IgD-negative memory B cell (primary cell): ENCODE measurements around the gene AGAP1. TPM values are rescaled to one million over a fixed set of nuclear protein-coding genes. Genes with fewer than 3 reads are reported as not detected.

Experiments
- H3K27ac Mint-ChIP-seq, 3 donors: one replicate each; pipeline ENCODE4 v1.8.0; 2020 to 2022; ENCODE audit warnings: mild to moderate bottlenecking in 3 of 3, mixed read lengths in 3 of 3, moderate library complexity in 1 of 3
- H3K27me3 Mint-ChIP-seq: one replicate; pipeline ENCODE4 v1.8.0; 2021; ENCODE audit warnings: mixed read lengths
- H3K36me3 Mint-ChIP-seq: one replicate; pipeline ENCODE4 v1.8.0; 2020; ENCODE audit warnings: mild to moderate bottlenecking, mixed read lengths
- H3K4me1 Mint-ChIP-seq, 3 donors: one replicate each; pipeline ENCODE4 v1.8.0; 2020 to 2022; ENCODE audit warnings: mixed read lengths in 3 of 3, mild to moderate bottlenecking in 1 of 3
- H3K4me3 Mint-ChIP-seq, 4 donors: one replicate each; pipeline ENCODE4 v1.8.0; 2020 to 2022; ENCODE audit warnings: mild to moderate bottlenecking in 4 of 4, mixed read lengths in 4 of 4, moderate library complexity in 3 of 4
- H3K9me3 Mint-ChIP-seq, 3 donors: one replicate each; pipeline ENCODE4 v1.8.0; 2020 to 2021; ENCODE audit warnings: mixed read lengths in 3 of 3, mild to moderate bottlenecking in 1 of 3
- polyA plus RNA-seq: library from polyadenylated mRNA; unstranded; fragments of 300-500 nt; fragmentation: Illumina TruSeq; gene quantifications from one replicate; pipeline ENCODE4 v1.2.3, GENCODE V29; 2021

AGAP1 gene
- polyA plus RNA-seq, 1 donor from 2014 or later: not detected

- Mint-ChIP-seq H3K4me3 (no peak overlapping the region), H3K4me1 (no peaks in the 10 kb centered on the region), H3K36me3 (no peaks in the 10 kb centered on the region), H3K27ac (no peak overlapping the region), H3K9me3 (peaks cover 0 to 6% (median 0%) of the 10 kb centered on the region in 3 donors), H3K27me3 (no peaks in the 10 kb centered on the region)
Measured at GRCh38 chr2:235580426-235581157, 86.7 kb downstream of the AGAP1 start.

DNA sequence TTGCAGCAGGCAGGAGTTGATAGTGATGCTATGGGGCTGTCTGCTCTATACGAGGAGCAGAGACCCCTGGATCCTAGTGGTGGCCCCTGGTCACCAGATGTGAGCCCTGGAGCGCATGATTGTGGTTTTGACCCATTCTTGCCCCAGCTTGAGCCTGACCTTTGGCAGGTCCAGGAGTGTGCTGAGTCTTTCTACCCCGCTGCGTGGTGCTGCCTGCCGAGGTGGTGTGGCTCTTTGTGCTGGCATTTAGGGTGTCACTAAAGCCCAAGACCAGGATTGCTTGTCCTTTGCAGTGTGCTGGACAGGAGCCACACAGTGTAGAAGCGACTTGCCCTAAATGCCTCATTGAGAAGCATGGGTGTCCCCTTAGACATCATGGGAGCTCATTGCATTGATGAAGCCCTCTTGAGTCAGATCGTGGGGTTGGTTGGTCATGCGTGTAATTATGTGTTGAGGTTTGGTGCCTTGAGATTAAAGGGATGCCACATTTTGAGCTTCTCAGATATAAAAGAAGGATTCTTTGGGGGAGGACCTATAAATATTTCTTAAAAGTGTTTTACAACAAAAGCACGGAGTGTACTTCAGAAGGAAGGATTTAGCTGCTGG is 88.3 kb downstream of the AGAP1 start:
- no peaks in the 10 kb centered on the region for H3K4me1 Mint-ChIP-seq
- no peak overlapping the region for H3K27ac Mint-ChIP-seq
- no peaks in the 10 kb centered on the region for H3K27me3 Mint-ChIP-seq
- no peak overlapping the region for H3K4me3 Mint-ChIP-seq
- peaks cover 0 to 6% (median 0%) of the 10 kb centered on the region in 3 donors for H3K9me3 Mint-ChIP-seq
- peaks cover 2% of the 10 kb centered on the region for H3K36me3 Mint-ChIP-seq

DNA sequence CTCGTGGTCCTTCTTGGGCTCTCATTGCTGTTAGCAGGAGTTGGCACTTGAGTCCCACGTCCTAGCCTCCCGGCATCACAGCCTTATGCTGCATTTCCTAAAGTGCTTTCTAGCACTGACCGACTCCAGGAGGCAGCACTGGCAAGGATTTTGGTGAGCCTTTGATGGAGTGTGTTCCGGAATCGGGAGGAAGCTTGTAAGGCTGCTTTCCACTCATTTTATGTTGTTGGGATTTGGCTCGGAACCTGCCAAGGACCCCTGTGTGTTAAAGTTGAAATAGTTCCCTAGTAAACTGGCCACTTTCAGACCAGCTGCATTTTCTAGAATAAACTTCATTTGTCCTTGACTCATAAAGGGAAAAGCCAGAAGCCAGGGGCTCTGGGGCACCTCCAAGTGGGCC is 88.9 kb downstream of the AGAP1 start:
- Mint-ChIP-seq H3K4me1 (no peaks in the 10 kb centered on the region), H3K4me3 (no peak overlapping the region), H3K27ac (no peak overlapping the region), H3K9me3 (peaks cover 0 to 6% (median 0%) of the 10 kb centered on the region in 3 donors), H3K36me3 (peaks cover 2% of the 10 kb centered on the region), H3K27me3 (no peaks in the 10 kb centered on the region)

- Mint-ChIP-seq H3K36me3 (peaks cover 2% of the 10 kb centered on the region), H3K27ac (no peak overlapping the region), H3K4me1 (no peaks in the 10 kb centered on the region), H3K27me3 (no peaks in the 10 kb centered on the region), H3K4me3 (no peak overlapping the region), H3K9me3 (peaks cover 0 to 4% (median 0%) of the 10 kb centered on the region in 3 donors)
Measured at GRCh38 chr2:235583144-235583543, 89.3 kb downstream of the AGAP1 start.

GRCh38 chr2:235583925-235584637 is 90.2 kb downstream of the AGAP1 start:
- H3K27me3 Mint-ChIP-seq: no peaks in the 10 kb centered on the region
- H3K4me1 Mint-ChIP-seq: no peaks in the 10 kb centered on the region
- H3K27ac Mint-ChIP-seq: no peak overlapping the region
- H3K36me3 Mint-ChIP-seq: peaks cover 2% of the 10 kb centered on the region
- H3K4me3 Mint-ChIP-seq: no peak overlapping the region
- H3K9me3 Mint-ChIP-seq: peaks cover 0 to 3% (median 0%) of the 10 kb centered on the region in 3 donors

- Mint-ChIP-seq H3K27me3 (no peaks in the 10 kb centered on the region), H3K36me3 (peaks cover 2% of the 10 kb centered on the region), H3K4me1 (no peaks in the 10 kb centered on the region), H3K9me3 (peaks cover 0 to 3% (median 0%) of the 10 kb centered on the region in 3 donors), H3K27ac (no peak overlapping the region), H3K4me3 (no peak overlapping the region)
Measured at GRCh38 chr2:235584638-235585007, 90.8 kb downstream of the AGAP1 start.

- H3K36me3 Mint-ChIP-seq: peaks cover 2% of the 10 kb centered on the region
- H3K27me3 Mint-ChIP-seq: peaks cover 2% of the 10 kb centered on the region
- H3K27ac Mint-ChIP-seq: no peak overlapping the region
- H3K4me3 Mint-ChIP-seq: no peak overlapping the region
- no peaks in the 10 kb centered on the region for H3K4me1 Mint-ChIP-seq
- H3K9me3 Mint-ChIP-seq: no peaks in the 10 kb centered on the region
Measured at GRCh38 chr2:235587202-235587601, 93.4 kb downstream of the AGAP1 start.

- Mint-ChIP-seq H3K4me3 (no peak overlapping the region), H3K36me3 (peaks cover 2% of the 10 kb centered on the region), H3K4me1 (no peaks in the 10 kb centered on the region), H3K27ac (no peak overlapping the region), H3K9me3 (peaks cover 0 to 2% (median 0%) of the 10 kb centered on the region in 3 donors), H3K27me3 (peaks cover 2% of the 10 kb centered on the region)
Measured at GRCh38 chr2:235588750-235589149, 94.9 kb downstream of the AGAP1 start.

DNA sequence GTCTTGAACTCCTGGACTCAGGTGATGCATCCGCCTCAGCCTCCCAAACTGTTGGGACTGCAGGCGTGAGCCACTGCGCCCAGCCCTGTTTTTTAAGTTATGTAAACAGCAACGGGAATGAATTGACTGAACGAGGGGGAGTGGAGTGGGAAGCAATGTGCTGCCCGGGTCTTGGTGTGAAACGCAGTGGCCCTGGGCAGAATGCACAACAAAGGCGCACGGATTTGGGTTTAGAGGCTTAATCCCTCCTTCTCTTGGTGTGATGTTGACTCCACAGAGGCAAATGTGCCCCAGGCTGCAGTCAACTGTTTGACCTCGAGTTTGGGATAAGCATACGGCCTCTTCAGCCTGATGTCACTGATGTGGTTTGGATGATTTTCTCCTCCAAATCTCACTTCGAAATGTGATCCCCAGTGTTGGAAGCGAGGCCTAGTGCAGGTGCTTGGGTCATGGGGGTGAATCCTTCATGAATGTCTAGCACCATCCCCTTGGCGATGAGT is 97.4 kb downstream of the AGAP1 start:
- no peak overlapping the region for H3K27ac Mint-ChIP-seq
- no peaks in the 10 kb centered on the region for H3K4me1 Mint-ChIP-seq
- H3K4me3 Mint-ChIP-seq: no peak overlapping the region
- peaks cover 0 to 2% (median 0%) of the 10 kb centered on the region in 3 donors for H3K9me3 Mint-ChIP-seq
- peaks cover 2% of the 10 kb centered on the region for H3K36me3 Mint-ChIP-seq
- peaks cover 2% of the 10 kb centered on the region for H3K27me3 Mint-ChIP-seq

DNA sequence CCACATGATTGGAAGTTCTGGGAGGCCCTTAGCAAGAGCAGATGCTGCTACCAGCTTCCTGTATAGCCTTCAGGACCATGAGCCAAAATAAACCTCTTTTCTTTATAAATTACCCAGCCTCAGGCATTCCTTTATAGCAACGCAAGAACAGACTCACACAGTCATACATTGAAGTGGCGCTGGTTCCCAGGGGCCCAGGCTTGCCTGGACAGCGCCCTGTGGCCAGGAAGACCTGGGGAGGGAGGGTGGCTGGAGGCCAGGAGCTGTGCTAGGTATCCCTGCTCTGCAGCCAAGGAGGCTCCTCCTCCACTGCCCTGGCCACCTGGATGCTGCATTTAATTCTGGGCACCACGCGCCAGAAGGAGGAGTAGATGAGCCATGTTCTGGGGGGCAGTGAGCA is 98.1 kb downstream of the AGAP1 start:
- H3K4me1 Mint-ChIP-seq: no peaks in the 10 kb centered on the region
- peaks cover 2% of the 10 kb centered on the region for H3K27me3 Mint-ChIP-seq
- no peak overlapping the region for H3K27ac Mint-ChIP-seq
- H3K36me3 Mint-ChIP-seq: peaks cover 2% of the 10 kb centered on the region
- no peak overlapping the region for H3K4me3 Mint-ChIP-seq
- peaks cover 0 to 2% (median 0%) of the 10 kb centered on the region in 3 donors for H3K9me3 Mint-ChIP-seq

- Mint-ChIP-seq H3K27ac (no peak overlapping the region), H3K9me3 (peaks cover 0 to 2% (median 0%) of the 10 kb centered on the region in 3 donors), H3K4me1 (no peaks in the 10 kb centered on the region), H3K27me3 (peaks cover 2% of the 10 kb centered on the region), H3K4me3 (peak overlapping the region in 1 of 4 donors; percentile 22), H3K36me3 (no peaks in the 10 kb centered on the region)
Measured at GRCh38 chr2:235592430-235592829, 98.6 kb downstream of the AGAP1 start.

DNA sequence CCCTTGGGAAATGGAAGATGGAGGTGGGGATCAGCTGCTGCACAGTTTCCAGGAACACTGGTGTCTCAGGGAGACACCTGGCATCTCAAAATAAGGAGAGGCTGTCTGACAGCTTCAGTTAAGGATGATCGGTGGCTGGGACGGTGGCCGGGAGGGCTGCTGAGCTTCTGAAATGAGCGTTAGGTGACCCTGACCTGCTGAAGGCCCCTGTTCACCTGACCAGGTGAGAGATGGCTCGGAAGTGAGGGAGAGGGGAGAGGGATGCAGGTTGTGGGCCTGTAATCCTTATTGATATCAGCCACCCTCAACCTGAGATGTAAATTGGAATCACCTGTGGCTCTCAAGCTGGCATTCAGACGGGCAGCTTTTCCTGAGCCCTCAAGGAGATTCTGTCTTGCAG is 99.0 kb downstream of the AGAP1 start:
- Mint-ChIP-seq H3K4me3 (no peak overlapping the region), H3K27ac (no peak overlapping the region)

GRCh38 chr2:235594041-235594440 is 100.2 kb downstream of the AGAP1 start:
- H3K27me3 Mint-ChIP-seq: peaks cover 2% of the 10 kb centered on the region
- H3K4me1 Mint-ChIP-seq: no peaks in the 10 kb centered on the region

More for the DNA sequence above, 99.0 kb downstream of the AGAP1 start:
- Mint-ChIP-seq H3K9me3 (peaks cover 0 to 2% (median 0%) of the 10 kb centered on the region in 3 donors), H3K36me3 (no peaks in the 10 kb centered on the region), H3K27me3 (peaks cover 2% of the 10 kb centered on the region), H3K4me1 (no peaks in the 10 kb centered on the region)

DNA sequence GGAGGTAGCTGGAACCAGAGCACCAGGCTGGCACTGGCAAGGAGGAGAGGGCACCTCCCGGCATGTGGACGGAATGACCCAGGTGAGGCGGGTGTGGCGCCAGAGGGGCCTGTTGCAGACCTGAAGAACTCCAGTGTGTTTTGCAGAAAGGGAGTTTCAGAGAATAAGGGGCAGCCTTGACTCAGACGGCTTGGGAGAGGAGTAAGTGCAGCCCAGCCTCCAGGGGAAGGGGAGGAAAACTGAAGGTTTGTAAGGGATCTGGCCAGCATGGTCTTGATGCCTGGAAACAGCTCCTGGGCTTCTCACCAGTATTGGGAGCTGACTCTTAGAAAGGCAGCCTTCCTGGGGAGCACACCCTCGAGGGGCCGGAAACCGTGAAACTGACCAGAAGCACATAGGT is 101.1 kb downstream of the AGAP1 start:
- peaks cover 0 to 2% (median 0%) of the 10 kb centered on the region in 3 donors for H3K9me3 Mint-ChIP-seq
- H3K27me3 Mint-ChIP-seq: peaks cover 2% of the 10 kb centered on the region
- no peaks in the 10 kb centered on the region for H3K4me1 Mint-ChIP-seq
- no peak overlapping the region for H3K27ac Mint-ChIP-seq
- no peaks in the 10 kb centered on the region for H3K36me3 Mint-ChIP-seq
- no peak overlapping the region for H3K4me3 Mint-ChIP-seq

More at GRCh38 chr2:235594041-235594440, 100.2 kb downstream of the AGAP1 start:
- H3K27ac Mint-ChIP-seq: no peak overlapping the region
- H3K36me3 Mint-ChIP-seq: no peaks in the 10 kb centered on the region
- no peak overlapping the region for H3K4me3 Mint-ChIP-seq
- peaks cover 0 to 2% (median 0%) of the 10 kb centered on the region in 3 donors for H3K9me3 Mint-ChIP-seq

DNA sequence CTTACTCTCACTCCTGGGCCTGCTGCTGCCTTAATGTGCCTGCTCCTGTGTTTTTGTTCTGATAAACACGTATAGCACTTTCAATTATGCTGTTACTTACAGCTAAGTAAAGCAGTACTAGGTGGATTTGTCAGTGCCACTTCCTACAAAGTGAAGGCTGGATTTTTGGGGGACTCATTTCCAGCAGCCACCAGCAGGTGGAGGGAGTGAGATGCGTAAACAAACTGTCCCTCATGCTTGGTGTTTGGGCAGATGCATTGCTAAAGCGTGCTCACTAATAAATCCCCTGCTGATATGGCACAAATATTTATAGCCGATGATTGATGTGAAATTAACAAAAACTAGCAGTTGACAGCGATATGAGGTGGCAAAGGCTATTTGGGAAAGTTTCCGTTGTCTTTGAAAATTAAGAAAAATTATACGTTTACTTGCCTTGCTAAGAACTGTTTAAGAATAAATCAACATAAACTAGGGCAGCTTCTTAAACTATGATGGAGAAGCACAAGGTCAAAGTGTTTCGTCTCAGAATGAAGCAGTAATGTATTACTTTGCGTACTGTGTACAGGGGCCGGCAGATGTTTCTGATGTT is 101.7 kb downstream of the AGAP1 start:
- Mint-ChIP-seq H3K27ac (no peak overlapping the region), H3K36me3 (no peaks in the 10 kb centered on the region), H3K27me3 (peaks cover 2% of the 10 kb centered on the region), H3K9me3 (peaks cover 0 to 2% (median 0%) of the 10 kb centered on the region in 3 donors), H3K4me1 (no peaks in the 10 kb centered on the region), H3K4me3 (no peak overlapping the region)
